Ishikawa (cell line): ENCODE results near the gene AKT1.

Experiments
- EP300 ChIP-seq: IDR thresholded peaks from 2 replicates; pipeline ENCODE4 v1.6.1; 2012; ENCODE audit warnings: borderline replicate concordance
- MAX ChIP-seq: IDR thresholded peaks from 2 replicates; pipeline ENCODE4 v1.6.1; 2012
- NFIC ChIP-seq: IDR thresholded peaks from 2 replicates; pipeline ENCODE4 v1.6.1; 2012
- REST ChIP-seq: IDR thresholded peaks from 2 replicates; pipeline ENCODE4 v1.6.1; 2012; ENCODE audit warnings: low read depth, mild to moderate bottlenecking
- TAF1 ChIP-seq: IDR thresholded peaks from 2 replicates; pipeline ENCODE4 v1.6.1; 2012; ENCODE audit warnings: low read depth, mild to moderate bottlenecking
- TCF12 ChIP-seq: IDR thresholded peaks from 2 replicates; pipeline ENCODE4 v1.6.1; 2012; ENCODE audit warnings: low read depth
- TEAD4 ChIP-seq: IDR thresholded peaks from 2 replicates; pipeline ENCODE4 v1.6.1; 2012
- USF1 ChIP-seq: IDR thresholded peaks from 2 replicates; pipeline ENCODE4 v1.6.1; 2012
- YY1 ChIP-seq: IDR thresholded peaks from 2 replicates; pipeline ENCODE4 v1.6.1; 2012; ENCODE audit warnings: low read depth

GRCh38 chr14:104752423-104752734 is 43.2 kb downstream of the AKT1 start:
- TF ChIP-seq TAF1 (no peak), USF1 (no peak), TCF12 (no peak), REST (no peak), MAX (no peak), EP300 (no peak), YY1 (no peak), TEAD4 (no peak), NFIC (no peak)
